HG03139 (cell line): ENCODE data around the gene DEDD2.

Source experiments
- ATAC-seq: cut with Tn5 transposase; IDR thresholded peaks from one replicate; pipeline ENCODE4 v1.9.1; 2021; ENCODE audit not compliant: unreplicated experiment

DEDD2 gene

GRCh38 chr19:42229301-42229854 is 11.9 kb upstream of the DEDD2 start:
- ATAC-seq = no peak

DNA sequence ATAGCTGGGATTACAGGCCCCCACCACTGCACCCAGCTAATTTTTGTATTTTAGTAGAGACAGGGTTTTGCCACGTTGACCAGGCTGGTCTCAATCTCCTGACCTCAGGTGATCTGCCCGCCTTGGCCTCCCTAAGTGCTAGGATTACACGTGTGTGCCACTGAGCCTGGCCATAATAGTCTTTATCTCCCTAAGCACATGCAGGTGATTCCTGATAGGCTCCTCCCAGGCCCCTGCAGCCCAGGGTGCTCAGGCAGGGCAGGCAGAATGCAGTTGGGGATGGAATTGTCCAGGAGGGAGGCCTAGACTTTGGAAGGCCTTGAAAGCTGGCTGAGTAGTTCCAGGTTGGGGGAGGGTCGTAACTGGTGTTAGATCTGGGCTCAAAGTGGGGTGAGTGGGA is 11.2 kb upstream of the DEDD2 start:
- no peak for ATAC-seq

GRCh38 chr19:42226886-42227285 is 9.4 kb upstream of the DEDD2 start:
- no peak for ATAC-seq

- no peak for ATAC-seq
These were observed 8.3 kb upstream of the DEDD2 start for GRCh38 chr19:42225718-42226292.

DNA sequence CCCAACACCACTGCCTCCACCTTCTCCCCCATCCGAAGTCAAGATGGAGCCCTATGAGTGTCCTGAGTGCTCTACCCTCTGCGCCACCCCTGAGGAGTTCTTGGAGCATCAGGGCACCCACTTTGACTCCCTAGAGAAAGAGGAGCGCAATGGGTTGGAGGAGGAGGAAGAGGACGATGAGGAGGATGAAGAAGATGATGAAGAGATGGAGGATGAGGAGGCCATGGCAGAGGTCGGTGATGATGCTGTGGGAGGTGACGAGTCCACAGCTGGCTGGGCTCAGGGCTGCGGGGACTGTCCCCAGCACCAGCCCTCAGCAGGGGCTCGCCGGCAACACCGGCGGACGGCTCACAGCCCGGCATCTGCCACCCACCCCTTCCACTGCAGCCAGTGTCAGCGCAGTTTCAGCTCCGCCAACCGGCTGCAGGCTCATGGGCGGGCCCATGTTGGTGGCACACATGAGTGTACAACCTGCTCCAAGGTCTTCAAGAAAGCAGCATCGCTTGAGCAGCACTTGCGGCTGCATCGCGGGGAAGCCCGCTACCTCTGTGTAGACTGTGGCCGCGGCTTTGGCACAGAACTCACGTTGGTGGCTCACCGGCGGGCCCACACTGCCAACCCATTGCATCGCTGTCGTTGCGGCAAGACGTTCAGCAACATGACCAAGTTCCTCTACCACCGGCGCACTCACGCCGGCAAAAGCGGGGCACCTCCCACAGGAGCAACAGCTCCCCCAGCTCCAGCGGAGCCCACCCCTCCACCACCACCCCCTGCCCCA is 7.7 kb upstream of the DEDD2 start:
- ATAC-seq = no peak

DNA sequence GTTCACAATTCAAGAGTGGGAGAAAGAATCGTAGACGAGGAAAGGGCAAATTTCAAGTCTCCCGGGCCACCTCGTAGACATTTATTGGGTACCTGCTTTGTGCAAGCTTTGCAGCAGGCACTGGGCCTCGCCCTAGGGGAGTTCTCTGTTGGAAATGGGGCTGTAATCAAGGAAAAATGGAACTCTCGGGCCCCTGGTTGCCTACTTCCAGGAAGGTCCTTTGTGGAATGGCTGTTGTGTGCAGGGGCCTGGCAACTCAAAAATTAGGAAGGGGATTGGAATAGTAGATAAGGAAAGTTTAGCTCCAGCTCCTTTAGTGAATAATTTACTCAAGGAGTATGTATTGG is 3.2 kb upstream of the DEDD2 start:
- no peak for ATAC-seq

DNA sequence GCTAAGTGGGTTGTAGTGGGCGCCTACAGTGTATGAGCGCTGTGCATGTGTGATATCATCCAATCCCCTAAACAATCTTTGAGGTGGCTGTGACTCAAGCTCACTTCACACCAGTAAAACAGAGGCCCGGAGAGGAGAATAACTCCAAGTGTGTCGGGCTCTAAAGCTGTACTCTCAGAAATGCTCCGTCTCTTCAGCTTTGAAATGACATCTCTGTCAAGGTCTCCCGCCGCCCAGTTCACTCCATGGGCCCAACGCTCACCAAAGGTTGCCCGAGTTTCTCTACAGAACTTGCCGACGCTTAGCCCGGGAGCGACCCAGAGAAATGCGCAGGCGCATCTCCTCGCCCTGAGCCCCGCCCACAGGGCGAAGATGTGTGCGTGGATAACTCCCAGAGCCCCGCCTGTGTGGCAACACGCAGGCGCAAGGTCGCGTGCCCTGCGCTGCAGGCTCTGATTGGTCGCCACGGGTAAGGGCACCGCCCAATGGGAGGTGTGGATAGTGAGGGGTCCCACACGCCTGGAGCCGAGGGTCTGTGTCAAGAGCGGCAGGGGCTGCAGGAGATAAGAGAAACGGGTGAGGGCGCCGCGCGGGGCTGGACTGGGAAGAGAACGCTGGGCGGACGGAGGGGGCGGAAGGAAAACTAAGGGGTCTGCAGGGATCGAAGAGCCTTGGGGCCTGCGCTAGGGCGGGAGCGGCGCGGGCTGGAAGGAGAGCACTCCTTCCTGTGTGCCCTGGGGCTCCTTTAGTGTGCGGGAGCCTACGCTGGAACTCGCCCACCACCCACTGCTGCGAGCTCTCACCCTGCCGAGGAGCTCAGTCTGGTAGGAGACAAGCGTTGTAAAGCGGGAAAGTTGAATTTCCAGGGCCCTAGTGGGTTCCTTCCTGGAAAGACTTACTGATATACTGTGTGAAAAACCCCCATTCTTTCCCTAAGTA is 2.6 kb upstream of the DEDD2 start, which contains the start of gene ZNF526:
Gene ZNF526, plus strand, starts transcription at position 501 of the 939 bp plus-strand sequence. CDS start 4,092 bp downstream, outside the sequence.
- peak; percentile 68 for ATAC-seq

DNA sequence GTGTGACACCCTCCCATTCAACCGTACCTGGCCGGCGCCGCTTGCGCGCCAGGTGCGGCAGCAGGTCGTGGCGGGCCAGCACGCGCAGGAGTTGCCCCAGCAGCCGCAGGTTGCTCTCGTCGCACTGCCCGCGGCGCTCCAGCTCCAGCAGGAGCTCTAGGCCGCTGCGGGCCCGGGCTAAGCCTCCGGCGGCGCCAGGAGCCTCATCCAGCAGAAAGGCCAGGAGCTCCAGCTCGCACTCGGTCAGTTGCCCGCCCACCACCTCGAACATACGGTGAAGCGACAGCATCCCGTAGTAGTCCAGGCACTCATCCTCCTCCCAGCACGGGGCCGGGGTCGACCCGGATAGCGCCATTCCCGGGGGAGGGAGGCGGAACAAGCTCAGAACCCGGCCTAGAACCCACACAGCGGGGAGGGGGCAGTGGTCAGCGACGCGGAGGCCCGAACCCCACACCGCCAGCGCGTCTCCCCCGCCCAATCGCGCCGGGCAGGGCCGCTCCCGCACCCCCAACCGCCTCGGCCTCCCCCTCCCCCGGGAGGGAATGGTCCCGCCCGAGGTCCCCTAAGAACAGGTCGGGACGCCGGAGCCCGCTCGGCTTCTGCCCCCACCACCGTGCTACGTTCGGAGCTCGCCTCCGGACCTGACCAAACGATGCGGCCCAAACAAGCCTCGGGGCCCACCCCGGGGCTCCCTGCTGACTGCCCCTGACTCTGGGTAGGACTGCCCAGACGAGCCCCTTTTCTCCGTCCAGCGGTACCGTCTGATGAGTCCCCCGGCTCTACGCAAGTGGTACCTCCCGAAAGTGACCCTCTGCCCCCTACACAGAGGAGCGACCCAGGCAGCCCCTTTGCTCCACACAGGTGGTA is 591 bp downstream of the DEDD2 start:
- no peak for ATAC-seq

DNA sequence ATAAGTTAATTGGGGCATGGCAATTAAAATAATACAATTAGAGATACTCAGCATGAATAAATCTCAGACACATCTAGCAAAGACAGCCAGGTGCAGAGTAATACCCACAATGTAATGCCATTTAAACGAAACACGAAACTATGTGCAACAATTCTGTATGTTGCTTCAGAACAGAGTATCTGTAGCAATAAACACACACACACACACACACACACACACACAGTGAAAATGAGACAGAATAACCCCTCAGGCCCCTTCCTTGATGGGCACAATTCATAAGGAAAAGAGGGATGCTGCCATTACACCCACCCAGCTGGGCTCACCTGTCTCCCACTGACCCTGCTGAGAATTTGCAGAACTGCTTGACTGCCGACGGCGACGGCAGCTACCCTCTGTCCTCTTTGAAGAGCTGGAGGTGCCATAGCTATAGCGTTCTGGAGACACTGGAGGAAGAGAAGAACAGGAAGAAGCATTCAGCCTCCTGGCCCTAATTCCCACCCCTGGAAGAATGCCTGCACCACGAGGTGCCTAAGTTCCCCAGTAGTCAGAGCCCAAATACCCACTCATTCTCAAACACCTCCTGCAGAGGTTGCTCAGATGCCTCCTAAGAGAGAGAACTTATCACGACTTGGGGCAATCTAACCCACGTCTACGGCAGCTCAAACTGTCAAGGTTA is 2.5 kb downstream of the DEDD2 start:
- no peak for ATAC-seq

- ATAC-seq = no peak
These were observed 4.6 kb downstream of the DEDD2 start for GRCh38 chr19:42212886-42213285.

DNA sequence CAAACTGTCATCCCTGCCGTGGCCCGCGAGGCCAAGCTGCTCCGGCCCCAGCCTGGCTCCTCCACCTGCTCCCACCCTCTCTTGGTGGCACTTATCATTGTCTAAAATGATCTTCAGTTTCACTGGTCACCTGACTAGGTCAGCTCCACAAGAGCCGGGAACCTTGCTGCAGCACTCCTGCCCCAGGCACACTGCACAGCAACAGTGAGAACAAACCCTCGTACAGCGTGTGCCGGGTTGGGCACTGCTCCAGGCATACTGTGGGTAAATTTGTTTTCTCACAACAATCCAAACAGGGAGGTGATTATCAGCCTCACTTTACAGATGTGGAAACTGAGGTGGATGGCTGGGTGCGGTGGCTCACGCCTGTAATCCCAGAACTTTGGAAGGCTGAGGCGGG is 8.9 kb downstream of the DEDD2 start:
- no peak for ATAC-seq

- no peak for ATAC-seq
These were observed 9.7 kb downstream of the DEDD2 start for GRCh38 chr19:42207767-42208271.

DNA sequence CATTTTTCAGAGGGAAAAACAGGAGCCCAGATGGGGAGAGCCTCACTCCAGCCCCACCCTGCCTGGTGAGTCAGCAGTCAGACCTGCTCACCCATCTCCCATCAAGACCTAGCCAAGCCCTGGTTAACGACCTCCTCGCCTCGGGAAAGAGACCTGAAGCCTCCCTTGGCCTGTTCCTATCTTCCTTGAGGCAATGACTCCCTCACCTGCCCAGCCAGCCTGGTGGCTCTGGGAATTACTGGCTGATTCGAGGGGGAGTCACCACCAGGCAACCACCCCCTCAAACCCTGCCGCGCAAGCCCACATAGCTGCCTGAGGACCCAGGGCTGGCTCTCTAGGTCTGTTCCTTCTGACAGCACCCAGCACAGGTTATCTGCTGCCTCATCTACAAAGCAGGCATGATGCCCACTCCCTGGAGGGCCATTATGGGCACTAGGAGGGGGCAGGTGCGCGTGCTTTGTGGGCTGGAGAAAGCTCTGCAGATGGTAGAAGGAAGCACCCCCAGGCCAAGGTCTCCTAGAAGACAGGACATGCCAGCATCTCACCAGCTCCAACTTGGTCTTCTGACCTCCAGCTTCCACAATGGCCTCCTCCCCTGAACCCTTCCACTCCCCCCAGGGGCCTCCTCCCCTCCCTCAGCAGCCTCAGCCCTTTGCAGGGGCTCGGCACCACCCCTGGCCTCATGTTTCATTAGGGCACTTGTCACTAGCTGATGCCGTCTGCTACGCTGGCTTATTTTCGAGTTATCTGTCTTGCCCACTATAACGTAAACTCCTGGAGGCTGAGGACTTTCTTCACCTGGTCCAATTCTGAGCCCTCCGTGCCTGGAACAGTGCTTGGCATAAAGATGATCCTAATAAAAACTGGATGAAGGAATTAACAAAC is 10.4 kb downstream of the DEDD2 start:
- no peak for ATAC-seq

GRCh38 chr19:42204664-42205063 is 12.8 kb downstream of the DEDD2 start:
- no peak for ATAC-seq

- no peak for ATAC-seq
These were observed 13.8 kb downstream of the DEDD2 start for GRCh38 chr19:42203700-42204099.

- no peak for ATAC-seq
These were observed 15.1 kb downstream of the DEDD2 start for GRCh38 chr19:42202290-42202880.

- ATAC-seq = no peak
These were observed 15.8 kb downstream of the DEDD2 start for GRCh38 chr19:42201489-42202289.
